ENCODE results near the gene COL13A1. TPM values are rescaled to one million over a fixed set of nuclear protein-coding genes. Genes with fewer than 3 reads are reported as not detected.

Gene COL13A1
- total and polyA plus RNA-seq, 2 of the 8 experiments (the other 6 are each of a cell fraction or from before 2014, with no cell fraction given), result 2.6 to 5.2 TPM

- TF ChIP-seq SIRT6 (IDR thresholded peaks at IDR 0.05; ENCODE audit: low read length) (no peak), GABPA (IDR thresholded peaks at IDR 0.05; ENCODE audit: borderline replicate concordance, insufficient read depth, low read length) (no peak), SP2 (IDR thresholded peaks at IDR 0.05; ENCODE audit: low read length) (no peak), HDAC2 (IDR thresholded peaks at IDR 0.05; ENCODE audit: borderline replicate concordance in 1 of 2, low read depth in 2 of 2, low read length in 2 of 2) (no peak), POLR2AphosphoS5 (IDR thresholded peaks at IDR 0.05; ENCODE audit: low read depth, low read length) (no peak)
These were observed 110.9 kb downstream of the COL13A1 start (continued) for GRCh38 chr10:69912589-69912988.

Measured in H1 (cell line).